ENCODE measurements around the gene HERC5. TPM values are rescaled to one million over a fixed set of nuclear protein-coding genes. Genes with fewer than 3 reads are reported as not detected.

Gene HERC5
- total RNA-seq, 1 experiment from 2014 or later = 7.2 TPM

DNA sequence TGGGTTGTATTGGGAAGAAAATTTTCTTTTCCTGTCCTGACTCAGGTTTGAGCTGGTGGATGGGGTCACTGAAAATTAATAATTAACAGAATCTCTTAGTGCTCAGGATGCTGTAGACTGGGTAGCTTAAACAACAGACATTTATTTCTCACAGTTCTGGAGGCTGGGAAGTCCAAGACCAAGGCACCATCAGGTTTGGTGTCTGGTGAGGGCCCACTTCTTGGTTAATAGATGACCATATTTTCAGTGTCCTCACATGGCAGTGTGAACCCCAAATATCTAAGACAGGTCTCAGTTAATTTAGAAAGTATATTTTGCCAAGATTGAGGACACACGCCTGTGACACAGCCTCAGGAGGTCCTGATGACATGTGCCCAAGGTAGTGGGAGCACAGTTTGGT lies 47.1 kb upstream of the HERC5 start:
- Histone ChIP-seq H3K4me3 (replicated peaks in 1 of 2; ENCODE audit: low read depth in 1 of 2, low read length in 2 of 2) (no peak overlapping the region), H3K27me3 (ENCODE audit: insufficient read depth, low read length) (no peaks in the 10 kb centered on the region), H3K4me2 (ENCODE audit: low read length) (no peak overlapping the region), H3K9me2 (ENCODE audit: insufficient read depth) (no peaks in the 10 kb centered on the region), H3K27ac (ENCODE audit: low read depth, low read length) (no peak overlapping the region), H3K9ac (ENCODE audit: low read length) (no peak overlapping the region), H3K9me3 (ENCODE audit: control insufficient read depth in 1 of 2, insufficient read depth in 1 of 2, low read depth in 1 of 2, low read length in 2 of 2) (no peaks in the 10 kb centered on the region), H3K36me3 (ENCODE audit: control insufficient read depth in 1 of 2, insufficient read depth in 2 of 2, low read length in 2 of 2) (no peaks in the 10 kb centered on the region), H3K79me2 (ENCODE audit: insufficient read depth, low read length) (no peaks in the 10 kb centered on the region), H2AFZ (ENCODE audit: low read depth, low read length, poor library complexity, severe bottlenecking) (no peak overlapping the region), H4K20me1 (ENCODE audit: insufficient read depth) (no peaks in the 10 kb centered on the region), H3K4me1 (ENCODE audit: control insufficient read depth in 1 of 2, insufficient read depth in 2 of 2, low read length in 2 of 2) (no peaks in the 10 kb centered on the region)
- no peak for ATAC-seq
- POLR2A ChIA-PET = no interaction called here
- DNase-seq (ENCODE audit: low read depth, low spot score) = no peak
- intact Hi-C loops (cut with micrococcal nuclease) = no loop called here
- RAD21 ChIA-PET (ENCODE audit: low non-redundant PET in 1 of 2, low total read pairs in 2 of 2, uncharacterized antibody in 2 of 2, unreplicated experiment in 2 of 2) = no interaction called here
- CTCF ChIA-PET = no interaction called here
- TF ChIP-seq, protein P1, sequence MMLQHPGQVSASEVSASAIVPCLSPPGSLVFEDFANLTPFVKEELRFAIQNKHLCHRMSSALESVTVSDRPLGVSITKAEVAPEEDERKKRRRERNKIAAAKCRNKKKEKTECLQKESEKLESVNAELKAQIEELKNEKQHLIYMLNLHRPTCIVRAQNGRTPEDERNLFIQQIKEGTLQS (IDR thresholded peaks at IDR 0.05) = no peak
- TF ChIP-seq TCF7L2 (IDR thresholded peaks at IDR 0.05; ENCODE audit: borderline replicate concordance, extremely low read depth, insufficient read depth, insufficient read length) (no peak), JUND (IDR thresholded peaks at IDR 0.05) (no peak), POLR2AphosphoS5 (IDR thresholded peaks at IDR 0.05; ENCODE audit: low read depth, low read length) (no peak), EZH2 (IDR thresholded peaks at IDR 0.05) (no peak), SIN3A (IDR thresholded peaks at IDR 0.05; ENCODE audit: low read depth) (no peak), CBX3 (IDR thresholded peaks at IDR 0.05; ENCODE audit: low read depth) (no peak), ELF1 (IDR thresholded peaks at IDR 0.05; ENCODE audit: borderline replicate concordance, low read depth) (no peak), EZH2phosphoT487 (IDR thresholded peaks at IDR 0.05; ENCODE audit: borderline replicate concordance) (no peak), RAD21 (IDR thresholded peaks at IDR 0.05; ENCODE audit: low read depth) (no peak)
- TF ChIP-seq, protein P2, sequence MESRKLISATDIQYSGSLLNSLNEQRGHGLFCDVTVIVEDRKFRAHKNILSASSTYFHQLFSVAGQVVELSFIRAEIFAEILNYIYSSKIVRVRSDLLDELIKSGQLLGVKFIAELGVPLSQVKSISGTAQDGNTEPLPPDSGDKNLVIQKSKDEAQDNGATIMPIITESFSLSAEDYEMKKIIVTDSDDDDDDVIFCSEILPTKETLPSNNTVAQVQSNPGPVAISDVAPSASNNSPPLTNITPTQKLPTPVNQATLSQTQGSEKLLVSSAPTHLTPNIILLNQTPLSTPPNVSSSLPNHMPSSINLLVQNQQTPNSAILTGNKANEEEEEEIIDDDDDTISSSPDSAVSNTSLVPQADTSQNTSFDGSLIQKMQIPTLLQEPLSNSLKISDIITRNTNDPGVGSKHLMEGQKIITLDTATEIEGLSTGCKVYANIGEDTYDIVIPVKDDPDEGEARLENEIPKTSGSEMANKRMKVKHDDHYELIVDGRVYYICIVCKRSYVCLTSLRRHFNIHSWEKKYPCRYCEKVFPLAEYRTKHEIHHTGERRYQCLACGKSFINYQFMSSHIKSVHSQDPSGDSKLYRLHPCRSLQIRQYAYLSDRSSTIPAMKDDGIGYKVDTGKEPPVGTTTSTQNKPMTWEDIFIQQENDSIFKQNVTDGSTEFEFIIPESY (IDR thresholded peaks at IDR 0.05; ENCODE audit: extremely low read depth, insufficient replicate concordance, low read length) = no peak
- TF ChIP-seq, protein P3, sequence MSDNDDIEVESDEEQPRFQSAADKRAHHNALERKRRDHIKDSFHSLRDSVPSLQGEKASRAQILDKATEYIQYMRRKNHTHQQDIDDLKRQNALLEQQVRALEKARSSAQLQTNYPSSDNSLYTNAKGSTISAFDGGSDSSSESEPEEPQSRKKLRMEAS (IDR thresholded peaks at IDR 0.05) = no peak
- BruUV-seq (replicated peaks) = no TSS peak
